GM23338 (cell line): ENCODE measurements around the gene STK4.

Source experiments
- CREB1 ChIP-seq: fragments of 250-450 bp; sonication (Bioruptor Pico); IDR thresholded peaks from 2 replicates; pipeline ENCODE4 v1.5.0; 2020; ENCODE audit warnings: low read depth, mild to moderate bottlenecking, moderate library complexity
- CTCF ChIP-seq, 2 experiments: fragments of 200-600 bp in 1 of 2; sonication (generic) in 1 of 2; conservative IDR thresholded peaks; 2 replicates each; pipeline versions ENCODE4 v1.5.1 to v1.6.1; 2016 to 2017; ENCODE audit warnings: antibody characterized with exemption in 2 of 2, low read depth in 2 of 2, mild to moderate bottlenecking in 2 of 2, moderate library complexity in 1 of 2
- EZH2 ChIP-seq: fragments of 200-600 bp; sonication (generic); IDR thresholded peaks from one replicate; pipeline ENCODE4 v1.8.0; 2017; ENCODE audit warnings: antibody characterized with exemption, mild to moderate bottlenecking, low read depth; ENCODE audit not compliant: unreplicated experiment
- EZH2phosphoT487 ChIP-seq: fragments of 200-600 bp; sonication (generic); IDR thresholded peaks from one replicate; pipeline ENCODE4 v1.8.1; 2018; ENCODE audit warnings: antibody characterized with exemption; ENCODE audit not compliant: unreplicated experiment
- JUNB ChIP-seq: IDR thresholded peaks from one replicate; pipeline ENCODE4 v1.6.1; 2016; ENCODE audit warnings: antibody characterized with exemption; ENCODE audit not compliant: unreplicated experiment
- NANOG ChIP-seq: IDR thresholded peaks from 2 replicates; pipeline ENCODE4 v1.6.1; 2016; ENCODE audit warnings: antibody characterized with exemption, borderline replicate concordance
- POLR2AphosphoS5 ChIP-seq: IDR thresholded peaks from 2 replicates; pipeline ENCODE4 v1.6.1; 2016; ENCODE audit warnings: antibody characterized with exemption, low read depth
- REST ChIP-seq: IDR thresholded peaks from one replicate; pipeline ENCODE4 v1.6.1; 2018; ENCODE audit warnings: antibody characterized with exemption; ENCODE audit not compliant: unreplicated experiment
- STAT1 ChIP-seq: IDR thresholded peaks from one replicate; pipeline ENCODE4 v1.6.1; 2016; ENCODE audit warnings: antibody characterized with exemption; ENCODE audit not compliant: unreplicated experiment
- ZNF114 ChIP-seq: fragments of 250-450 bp; sonication (Bioruptor Pico); IDR thresholded peaks from 2 replicates; pipeline ENCODE4 v1.5.0; 2020; ENCODE audit warnings: mild to moderate bottlenecking, moderate library complexity
- ZNF331 ChIP-seq: fragments of 250-450 bp; sonication (Bioruptor Pico); IDR thresholded peaks from 2 replicates; pipeline ENCODE4 v1.5.0; 2020; ENCODE audit warnings: low read depth, mild to moderate bottlenecking, moderate library complexity
- ZNF462 ChIP-seq: fragments of 250-450 bp; sonication (Bioruptor Pico); IDR thresholded peaks from 2 replicates; pipeline ENCODE4 v1.5.0; 2020; ENCODE audit warnings: mild to moderate bottlenecking, moderate library complexity
- TF ChIP-seq, protein P1 (sequence below): IDR thresholded peaks from 2 replicates; pipeline ENCODE4 v1.6.1; 2016; ENCODE audit warnings: antibody characterized with exemption

GRCh38 chr20:45115386-45115774, 149.1 kb downstream of the STK4 start:
- TF ChIP-seq CTCF (conservative IDR thresholded peaks at IDR 0.05; ENCODE audit: low read depth in 2 of 2) (no peak), REST (no peak), EZH2phosphoT487 (no peak), JUNB (no peak), CREB1 (no peak), POLR2AphosphoS5 (no peak), EZH2 (no peak), ZNF331 (no peak), NANOG (no peak), ZNF462 (CRISPR knock-in tag) (no peak), STAT1 (no peak), ZNF114 (CRISPR knock-in tag) (no peak)
- TF ChIP-seq, protein P1, sequence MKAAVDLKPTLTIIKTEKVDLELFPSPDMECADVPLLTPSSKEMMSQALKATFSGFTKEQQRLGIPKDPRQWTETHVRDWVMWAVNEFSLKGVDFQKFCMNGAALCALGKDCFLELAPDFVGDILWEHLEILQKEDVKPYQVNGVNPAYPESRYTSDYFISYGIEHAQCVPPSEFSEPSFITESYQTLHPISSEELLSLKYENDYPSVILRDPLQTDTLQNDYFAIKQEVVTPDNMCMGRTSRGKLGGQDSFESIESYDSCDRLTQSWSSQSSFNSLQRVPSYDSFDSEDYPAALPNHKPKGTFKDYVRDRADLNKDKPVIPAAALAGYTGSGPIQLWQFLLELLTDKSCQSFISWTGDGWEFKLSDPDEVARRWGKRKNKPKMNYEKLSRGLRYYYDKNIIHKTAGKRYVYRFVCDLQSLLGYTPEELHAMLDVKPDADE: no peak
